GM19463 (cell line): ENCODE data around the gene MYL7.

ENCODE experiments used
- ATAC-seq: cut with Tn5 transposase; IDR thresholded peaks from one replicate; pipeline ENCODE4 v1.9.1; 2021; ENCODE audit warnings: mild to moderate bottlenecking, moderate library complexity; ENCODE audit not compliant: unreplicated experiment

The MYL7 gene

GRCh38 chr7:44150966-44151941 is 10.1 kb upstream of the MYL7 start:
- no peak for ATAC-seq

- peak; percentile 67 for ATAC-seq
Observed at GRCh38 chr7:44150466-44150832, 9.3 kb upstream of the MYL7 start.

GRCh38 chr7:44149571-44150465 is 8.7 kb upstream of the MYL7 start:
- no peak for ATAC-seq

GRCh38 chr7:44148961-44149536 is 7.9 kb upstream of the MYL7 start:
- ATAC-seq = no peak

GRCh38 chr7:44148166-44148565 is 7.0 kb upstream of the MYL7 start:
- ATAC-seq = no peak

GRCh38 chr7:44147026-44147991 is 6.2 kb upstream of the MYL7 start:
- no peak for ATAC-seq

- no peak for ATAC-seq
Observed at GRCh38 chr7:44145969-44146911, 5.1 kb upstream of the MYL7 start.

GRCh38 chr7:44145479-44145968 is 4.4 kb upstream of the MYL7 start:
- no peak for ATAC-seq

- ATAC-seq = no peak
Observed at GRCh38 chr7:44144968-44145478, 3.9 kb upstream of the MYL7 start.

GRCh38 chr7:44144426-44144967 is 3.4 kb upstream of the MYL7 start:
- ATAC-seq = no peak

GRCh38 chr7:44143646-44144250 is 2.6 kb upstream of the MYL7 start:
- ATAC-seq = no peak

GRCh38 chr7:44142028-44142427 is 896 bp upstream of the MYL7 start:
- no peak for ATAC-seq

- no peak for ATAC-seq
Observed at GRCh38 chr7:44140341-44140740, 791 bp downstream of the MYL7 start.

- no peak for ATAC-seq
Observed at GRCh38 chr7:44139311-44140010, 1.7 kb downstream of the MYL7 start.

- no peak for ATAC-seq
Observed at GRCh38 chr7:44138698-44139097, 2.4 kb downstream of the MYL7 start.

GRCh38 chr7:44136731-44137130 is 4.4 kb downstream of the MYL7 start:
- ATAC-seq = no peak

- no peak for ATAC-seq
Observed at GRCh38 chr7:44134943-44135628, 6.0 kb downstream of the MYL7 start.
